ENCODE data around the gene GNAI3. TPM values are rescaled to one million over a fixed set of nuclear protein-coding genes. Genes with fewer than 3 reads are reported as not detected.
A peak's percentile ranks its signal among the peaks of the same experiment; 100 is the strongest.

The GNAI3 gene
- total RNA-seq, 1 experiment from 2014 or later = 9.9 TPM

DNA sequence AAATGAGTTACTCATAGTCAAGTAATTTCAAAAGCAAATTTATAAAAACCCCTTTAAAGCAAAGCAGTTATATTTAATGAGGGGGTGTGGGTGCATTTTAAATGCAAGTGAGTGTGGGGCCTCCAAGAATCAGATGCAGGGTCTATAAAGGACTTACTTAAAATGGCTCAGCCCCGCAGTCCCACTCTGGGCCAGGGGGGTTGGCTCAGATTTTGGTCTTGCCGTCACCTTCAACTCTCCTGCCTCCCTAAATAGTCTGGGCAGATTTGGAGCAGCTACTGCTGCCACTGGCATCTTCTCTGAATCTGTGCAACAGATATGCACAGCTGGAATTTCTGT, 87.4 kb downstream of the GNAI3 start:
- Mint-ChIP-seq H3K9me3 (no peaks in the 10 kb centered on the region), H3K4me3 (peak overlapping the region in 1 of 2 experiments; percentile 42; a peak in 2 of 5 replicates), H3K4me1 (peaks cover 22 to 36% of the 10 kb centered on the region in 2 experiments), H3K36me3 (ENCODE audit: insufficient read depth in 1 of 3, low read depth in 3 of 3) (peaks cover 5 to 9% (median 8%) of the 10 kb centered on the region in 3 experiments; a peak in 6 of 7 replicates), H3K27ac (peak overlapping the region in 2 of 3 experiments; percentile 7 to 39; a peak in 1 of 7 replicates), H3K27me3 (ENCODE audit: low read depth) (peaks cover 1% of the 10 kb centered on the region; the same call in 1 of the 2 replicates)
- Histone ChIP-seq H3K9me3 (ENCODE audit: control insufficient read depth, low read depth, low read length) (no peaks in the 10 kb centered on the region), H3K18ac (ENCODE audit: insufficient read length, low read depth, low read length) (no peak overlapping the region), H3K56ac (ENCODE audit: insufficient read length, low read depth, low read length) (no peak overlapping the region), H3K23me2 (ENCODE audit: insufficient read length, low read depth, low read length, poor library complexity, severe bottlenecking) (no peaks in the 10 kb centered on the region), H3K4me1 (ENCODE audit: insufficient read depth, low read length) (peaks cover 7% of the 10 kb centered on the region; the same call in 1 of the 2 replicates), H3K14ac (ENCODE audit: insufficient read depth, low read length) (no peak overlapping the region), H2BK15ac (ENCODE audit: low read depth, low read length) (no peak overlapping the region), H3K27ac (ENCODE audit: insufficient read length, low read depth, low read length) (no peak overlapping the region), H2BK120ac (ENCODE audit: low read depth, low read length, poor library complexity, severe bottlenecking) (no peak overlapping the region), H3K27me3 (ENCODE audit: insufficient read depth, low read length) (no peaks in the 10 kb centered on the region), H4K8ac (replicated peaks; ENCODE audit: insufficient read length, low read depth, low read length) (no peak overlapping the region), H3K79me2 (ENCODE audit: insufficient read depth, low read length) (no peaks in the 10 kb centered on the region), H3K79me1 (ENCODE audit: insufficient read depth, low read depth, low read length, poor library complexity, severe bottlenecking) (no peaks in the 10 kb centered on the region), H2BK12ac (ENCODE audit: insufficient read length, low read depth, low read length) (no peak overlapping the region), H3K23ac (ENCODE audit: insufficient read length, low read depth, low read length) (no peak overlapping the region), H2BK20ac (ENCODE audit: low read depth, low read length, poor library complexity, severe bottlenecking) (no peak overlapping the region), H4K91ac (ENCODE audit: insufficient read length, low read depth, low read length) (no peak overlapping the region), H3T11ph (ENCODE audit: low read length) (no peak overlapping the region), H4K5ac (ENCODE audit: insufficient read length, low read depth, low read length) (no peak overlapping the region), H3K9ac (ENCODE audit: extremely low read depth, insufficient read length, low read length) (no peak overlapping the region), H2AFZ (ENCODE audit: low read length) (no peak overlapping the region), H3K4ac (ENCODE audit: low read depth, low read length) (no peak overlapping the region), H2AK5ac (ENCODE audit: insufficient read length, low read length) (no peak overlapping the region), H3K4me2 (ENCODE audit: insufficient read depth, insufficient read length, low read length) (no peak overlapping the region), H2BK5ac (ENCODE audit: insufficient read length, low read length) (no peak overlapping the region), H4K20me1 (ENCODE audit: control insufficient read depth, insufficient read depth, insufficient read length) (no peaks in the 10 kb centered on the region)
- TF ChIP-seq, protein P1, sequence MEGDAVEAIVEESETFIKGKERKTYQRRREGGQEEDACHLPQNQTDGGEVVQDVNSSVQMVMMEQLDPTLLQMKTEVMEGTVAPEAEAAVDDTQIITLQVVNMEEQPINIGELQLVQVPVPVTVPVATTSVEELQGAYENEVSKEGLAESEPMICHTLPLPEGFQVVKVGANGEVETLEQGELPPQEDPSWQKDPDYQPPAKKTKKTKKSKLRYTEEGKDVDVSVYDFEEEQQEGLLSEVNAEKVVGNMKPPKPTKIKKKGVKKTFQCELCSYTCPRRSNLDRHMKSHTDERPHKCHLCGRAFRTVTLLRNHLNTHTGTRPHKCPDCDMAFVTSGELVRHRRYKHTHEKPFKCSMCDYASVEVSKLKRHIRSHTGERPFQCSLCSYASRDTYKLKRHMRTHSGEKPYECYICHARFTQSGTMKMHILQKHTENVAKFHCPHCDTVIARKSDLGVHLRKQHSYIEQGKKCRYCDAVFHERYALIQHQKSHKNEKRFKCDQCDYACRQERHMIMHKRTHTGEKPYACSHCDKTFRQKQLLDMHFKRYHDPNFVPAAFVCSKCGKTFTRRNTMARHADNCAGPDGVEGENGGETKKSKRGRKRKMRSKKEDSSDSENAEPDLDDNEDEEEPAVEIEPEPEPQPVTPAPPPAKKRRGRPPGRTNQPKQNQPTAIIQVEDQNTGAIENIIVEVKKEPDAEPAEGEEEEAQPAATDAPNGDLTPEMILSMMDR (conservative IDR thresholded peaks at IDR 0.05) = no peak
- no peak for DNase-seq
- WGBS (ENCODE audit: extremely low coverage, insufficient read length, low lambda C conversion rate) = no CpG with 5 or more reads among the region's 2 CpGs

Measured in H9 (cell line).